ENCODE results near the gene CNGA3.

CNGA3 gene

DNA sequence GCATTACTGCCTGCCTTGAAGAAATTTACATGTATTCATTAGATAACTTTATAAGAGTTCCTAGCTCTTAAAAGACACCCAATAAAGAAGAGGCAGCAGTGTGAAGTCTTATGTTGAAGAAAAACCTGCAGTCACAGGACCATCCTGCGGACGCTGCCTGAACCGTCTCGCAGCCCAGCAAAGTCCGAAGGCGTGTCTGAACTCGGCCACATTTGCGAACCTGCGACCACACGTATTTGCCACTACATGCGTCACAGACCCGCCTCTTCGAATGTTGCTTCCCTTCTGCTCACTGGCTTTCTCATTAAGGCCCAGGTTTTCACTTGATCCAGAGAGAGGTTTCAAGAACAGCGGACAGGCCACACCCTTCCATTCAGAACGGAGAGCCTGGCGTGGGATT, 41.2 kb downstream of the CNGA3 start:
- Histone ChIP-seq H3K23ac (ENCODE audit: low read length) (no peak overlapping the region), H3K18ac (ENCODE audit: low read length) (no peak overlapping the region), H2AFZ (ENCODE audit: insufficient read depth, low read length, poor library complexity) (no peak overlapping the region), H2BK120ac (ENCODE audit: insufficient read depth, low read length, poor library complexity) (no peak overlapping the region), H3K79me1 (ENCODE audit: low read length) (no peaks in the 10 kb centered on the region), H2BK5ac (ENCODE audit: low read depth, low read length, poor library complexity) (no peak overlapping the region), H3K9me3 (ENCODE audit: insufficient read depth, low read depth, low read length) (no peaks in the 10 kb centered on the region), H3K27ac (ENCODE audit: low read depth, low read length) (no peak overlapping the region), H3K14ac (ENCODE audit: low read length) (no peak overlapping the region), H4K12ac (ENCODE audit: low read depth, low read length) (no peak overlapping the region), H3K79me2 (ENCODE audit: control insufficient read depth, insufficient read depth, low read length, poor library complexity) (no peaks in the 10 kb centered on the region), H3K4me3 (ENCODE audit: low read depth, low read length) (no peak overlapping the region), H4K91ac (ENCODE audit: low read depth, low read length) (no peak overlapping the region), H4K8ac (ENCODE audit: low read depth, low read length) (no peak overlapping the region), H3K36me3 (ENCODE audit: control insufficient read depth in 1 of 2, insufficient read depth in 2 of 2, low read length in 2 of 2) (no peaks in the 10 kb centered on the region), H3K9ac (ENCODE audit: low read length) (no peak overlapping the region), H3K4me1 (ENCODE audit: control insufficient read depth in 1 of 2, insufficient read depth in 2 of 2, low read length in 2 of 2) (no peaks in the 10 kb centered on the region), H3K27me3 (ENCODE audit: insufficient read depth, low read length) (no peaks in the 10 kb centered on the region), H2BK12ac (ENCODE audit: low read length) (no peak overlapping the region), H3K4ac (ENCODE audit: low read depth, low read length) (no peak overlapping the region), H2AK5ac (ENCODE audit: low read length) (no peak overlapping the region), H3K4me2 (ENCODE audit: low read length) (no peak overlapping the region)
- no CpG with 5 or more reads among the region's 16 CpGs for WGBS (ENCODE audit: extremely low coverage, insufficient coverage, insufficient read length)
- no peak for DNase-seq

DNA sequence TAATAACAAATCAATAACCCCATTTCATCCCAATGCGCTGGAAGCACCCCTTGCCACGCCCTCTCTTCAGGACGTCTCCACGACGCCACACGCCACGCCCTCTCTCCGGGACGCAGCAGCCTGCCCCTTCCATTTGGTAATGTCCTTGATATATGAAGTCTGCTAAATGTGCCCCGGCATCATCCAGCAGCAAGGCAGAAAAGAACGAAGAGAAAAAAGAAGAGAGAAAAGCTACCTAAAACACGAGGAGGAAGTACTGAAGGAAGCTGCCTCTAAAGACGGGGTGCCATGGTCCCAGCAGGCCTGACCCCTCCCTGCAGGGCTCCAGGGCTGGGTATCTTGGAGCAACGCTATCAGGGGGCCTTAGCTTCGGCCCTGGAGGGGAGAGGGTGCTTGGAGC, 41.8 kb downstream of the CNGA3 start:
- no peak overlapping the region for H2AFZ ChIP-seq (ENCODE audit: insufficient read depth, low read length, poor library complexity)
- no CpG with 5 or more reads among the region's 15 CpGs for WGBS (ENCODE audit: extremely low coverage, insufficient coverage, insufficient read length)
- no peak for DNase-seq

GRCh38 chr2:98388601-98389250, 42.5 kb downstream of the CNGA3 start:
- no peak overlapping the region for H2BK5ac ChIP-seq (ENCODE audit: low read depth, low read length, poor library complexity)
- no peak overlapping the region for H2AFZ ChIP-seq (ENCODE audit: insufficient read depth, low read length, poor library complexity)

More for the DNA sequence above, 41.8 kb downstream of the CNGA3 start:
- Histone ChIP-seq H4K8ac (ENCODE audit: low read depth, low read length) (no peak overlapping the region), H3K36me3 (ENCODE audit: control insufficient read depth in 1 of 2, insufficient read depth in 2 of 2, low read length in 2 of 2) (no peaks in the 10 kb centered on the region), H3K18ac (ENCODE audit: low read length) (no peak overlapping the region), H3K23ac (ENCODE audit: low read length) (no peak overlapping the region), H3K4me2 (ENCODE audit: low read length) (no peak overlapping the region), H3K4ac (ENCODE audit: low read depth, low read length) (no peak overlapping the region), H2BK5ac (ENCODE audit: low read depth, low read length, poor library complexity) (no peak overlapping the region), H3K9ac (ENCODE audit: low read length) (no peak overlapping the region), H3K4me1 (ENCODE audit: control insufficient read depth in 1 of 2, insufficient read depth in 2 of 2, low read length in 2 of 2) (no peaks in the 10 kb centered on the region), H4K91ac (ENCODE audit: low read depth, low read length) (no peak overlapping the region), H3K79me1 (ENCODE audit: low read length) (no peaks in the 10 kb centered on the region), H3K14ac (ENCODE audit: low read length) (no peak overlapping the region), H3K4me3 (ENCODE audit: low read depth, low read length) (no peak overlapping the region), H2BK12ac (ENCODE audit: low read length) (no peak overlapping the region), H4K12ac (ENCODE audit: low read depth, low read length) (no peak overlapping the region), H3K27me3 (ENCODE audit: insufficient read depth, low read length) (no peaks in the 10 kb centered on the region), H3K79me2 (ENCODE audit: control insufficient read depth, insufficient read depth, low read length, poor library complexity) (no peaks in the 10 kb centered on the region), H3K27ac (ENCODE audit: low read depth, low read length) (no peak overlapping the region), H2BK120ac (ENCODE audit: insufficient read depth, low read length, poor library complexity) (no peak overlapping the region), H2AK5ac (ENCODE audit: low read length) (no peak overlapping the region), H3K9me3 (ENCODE audit: insufficient read depth, low read depth, low read length) (no peaks in the 10 kb centered on the region)

DNA sequence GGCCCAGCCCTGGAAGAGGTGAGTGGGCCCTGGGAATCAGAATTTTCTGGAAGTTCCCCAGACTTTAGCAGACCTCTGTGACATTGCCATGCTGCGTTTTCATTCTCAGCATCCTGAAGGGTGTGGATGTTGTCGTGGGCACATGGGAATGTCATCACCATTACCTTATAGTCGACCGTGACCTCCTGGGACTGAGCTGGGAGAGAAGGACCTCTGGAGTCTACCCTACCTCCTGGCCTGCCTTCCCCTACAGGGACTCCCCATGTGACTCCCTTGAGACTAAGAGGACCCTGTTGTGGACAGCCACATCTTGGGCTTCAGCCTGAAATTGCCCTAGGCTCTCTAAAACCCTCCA, 43.0 kb downstream of the CNGA3 start:
- H3K9ac ChIP-seq (ENCODE audit: low read length): no peak overlapping the region
- H3K36me3 ChIP-seq (ENCODE audit: control insufficient read depth in 1 of 2, insufficient read depth in 2 of 2, low read length in 2 of 2): no peaks in the 10 kb centered on the region
- DNase-seq: no peak
- no peak overlapping the region for H3K18ac ChIP-seq (ENCODE audit: low read length)
- no peaks in the 10 kb centered on the region for H3K4me1 ChIP-seq (ENCODE audit: control insufficient read depth in 1 of 2, insufficient read depth in 2 of 2, low read length in 2 of 2)
- no peak overlapping the region for H2AK5ac ChIP-seq (ENCODE audit: low read length)
- H3K4me3 ChIP-seq (ENCODE audit: low read depth, low read length): no peak overlapping the region
- no peak overlapping the region for H3K14ac ChIP-seq (ENCODE audit: low read length)
- H3K23ac ChIP-seq (ENCODE audit: low read length): no peak overlapping the region
- no peak overlapping the region for H4K12ac ChIP-seq (ENCODE audit: low read depth, low read length)
- no peak overlapping the region for H2AFZ ChIP-seq (ENCODE audit: insufficient read depth, low read length, poor library complexity)
- no peak overlapping the region for H2BK120ac ChIP-seq (ENCODE audit: insufficient read depth, low read length, poor library complexity)
- no peaks in the 10 kb centered on the region for H3K79me1 ChIP-seq (ENCODE audit: low read length)
- H3K79me2 ChIP-seq (ENCODE audit: control insufficient read depth, insufficient read depth, low read length, poor library complexity): no peaks in the 10 kb centered on the region
- no peak overlapping the region for H3K4me2 ChIP-seq (ENCODE audit: low read length)
- no peak overlapping the region for H4K8ac ChIP-seq (ENCODE audit: low read depth, low read length)
- WGBS (ENCODE audit: extremely low coverage, insufficient coverage, insufficient read length): no CpG with 5 or more reads among the region's 4 CpGs
- no peak overlapping the region for H3K27ac ChIP-seq (ENCODE audit: low read depth, low read length)
- no peak overlapping the region for H2BK5ac ChIP-seq (ENCODE audit: low read depth, low read length, poor library complexity)
- H3K4ac ChIP-seq (ENCODE audit: low read depth, low read length): no peak overlapping the region
- H3K9me3 ChIP-seq (ENCODE audit: insufficient read depth, low read depth, low read length): peaks cover 1% of the 10 kb centered on the region
- no peaks in the 10 kb centered on the region for H3K27me3 ChIP-seq (ENCODE audit: insufficient read depth, low read length)
- no peak overlapping the region for H4K91ac ChIP-seq (ENCODE audit: low read depth, low read length)
- no peak overlapping the region for H2BK12ac ChIP-seq (ENCODE audit: low read length)

More at GRCh38 chr2:98388601-98389250, 42.5 kb downstream of the CNGA3 start:
- no peak overlapping the region for H4K12ac ChIP-seq (ENCODE audit: low read depth, low read length)
- no peak overlapping the region for H3K4me2 ChIP-seq (ENCODE audit: low read length)
- H3K9ac ChIP-seq (ENCODE audit: low read length): no peak overlapping the region
- H3K27me3 ChIP-seq (ENCODE audit: insufficient read depth, low read length): no peaks in the 10 kb centered on the region
- H3K79me2 ChIP-seq (ENCODE audit: control insufficient read depth, insufficient read depth, low read length, poor library complexity): no peaks in the 10 kb centered on the region
- no peaks in the 10 kb centered on the region for H3K36me3 ChIP-seq (ENCODE audit: control insufficient read depth in 1 of 2, insufficient read depth in 2 of 2, low read length in 2 of 2)
- no peak overlapping the region for H4K8ac ChIP-seq (ENCODE audit: low read depth, low read length)
- WGBS (ENCODE audit: extremely low coverage, insufficient coverage, insufficient read length): no CpG with 5 or more reads among the region's 17 CpGs
- no peak overlapping the region for H3K4me3 ChIP-seq (ENCODE audit: low read depth, low read length)
- no peak overlapping the region for H3K14ac ChIP-seq (ENCODE audit: low read length)
- no peak overlapping the region for H2BK120ac ChIP-seq (ENCODE audit: insufficient read depth, low read length, poor library complexity)
- no peak overlapping the region for H3K18ac ChIP-seq (ENCODE audit: low read length)
- no peak overlapping the region for H3K23ac ChIP-seq (ENCODE audit: low read length)
- H3K79me1 ChIP-seq (ENCODE audit: low read length): no peaks in the 10 kb centered on the region
- DNase-seq: peak in 1 of 2 donors; percentile 18
- no peak overlapping the region for H4K91ac ChIP-seq (ENCODE audit: low read depth, low read length)
- H3K4me1 ChIP-seq (ENCODE audit: control insufficient read depth in 1 of 2, insufficient read depth in 2 of 2, low read length in 2 of 2): no peaks in the 10 kb centered on the region
- peaks cover 1% of the 10 kb centered on the region for H3K9me3 ChIP-seq (ENCODE audit: insufficient read depth, low read depth, low read length)
- H3K4ac ChIP-seq (ENCODE audit: low read depth, low read length): no peak overlapping the region
- H2AK5ac ChIP-seq (ENCODE audit: low read length): no peak overlapping the region
- H3K27ac ChIP-seq (ENCODE audit: low read depth, low read length): no peak overlapping the region
- no peak overlapping the region for H2BK12ac ChIP-seq (ENCODE audit: low read length)
